Measurements from ENCODE around the gene GUCD1.

Gene GUCD1

GRCh38 chr22:24501301-24502005, 53.5 kb downstream of the GUCD1 start:
- DNase-seq: no peak

DNA sequence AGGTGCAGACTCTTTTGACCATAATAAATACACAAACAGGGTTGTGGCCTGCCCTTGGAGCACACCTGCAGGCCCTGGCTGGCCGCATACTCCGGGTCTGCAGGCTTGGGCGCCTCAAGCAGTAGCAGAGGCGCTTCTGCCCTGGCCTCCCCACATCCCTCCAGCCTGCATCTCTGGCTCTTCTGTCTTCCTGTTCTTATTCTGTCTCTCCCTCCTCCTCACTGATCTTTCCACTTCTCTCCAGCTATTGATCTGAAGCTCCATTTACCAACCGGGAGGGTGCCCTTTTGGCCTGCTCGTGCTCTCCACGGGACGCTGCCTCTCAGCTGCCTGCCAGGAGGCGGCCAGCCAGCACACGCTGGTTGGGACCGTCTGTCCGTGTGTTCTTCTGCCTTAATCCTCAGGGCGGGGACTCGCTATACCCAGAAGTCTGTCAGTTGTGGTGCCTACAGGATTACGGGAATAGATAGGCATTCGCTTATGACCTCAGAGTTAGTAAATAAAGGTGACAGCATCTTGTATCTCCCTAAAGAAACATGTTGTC, 54.6 kb downstream of the GUCD1 start:
- no peak for DNase-seq

- DNase-seq: no peak
Measured at GRCh38 chr22:24499706-24500276, 55.1 kb downstream of the GUCD1 start.

GRCh38 chr22:24498824-24499223, 56.1 kb downstream of the GUCD1 start:
- DNase-seq: no peak

DNA sequence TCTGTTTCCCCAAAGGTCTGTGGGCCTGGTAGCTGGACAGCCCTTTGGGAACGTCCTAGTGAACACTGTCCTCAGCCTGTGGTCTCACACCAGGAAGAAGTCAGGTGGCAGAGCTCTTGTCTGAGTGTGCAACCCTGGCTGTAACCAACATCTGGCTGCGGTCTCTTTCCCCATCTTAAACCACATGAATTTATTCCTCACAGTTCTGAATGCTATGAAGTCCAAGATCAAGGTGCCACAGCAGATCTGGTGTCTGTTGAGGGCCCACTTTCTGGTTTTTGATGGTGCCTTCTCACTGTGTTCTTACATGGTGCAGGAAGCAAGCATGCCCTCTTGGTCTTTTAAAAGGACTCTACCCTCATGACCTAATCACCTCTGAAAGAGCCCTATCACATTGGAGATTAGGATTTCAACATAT, 57.1 kb downstream of the GUCD1 start:
- no peak for DNase-seq

- no peak for DNase-seq
Measured at GRCh38 chr22:24496661-24497060, 58.3 kb downstream of the GUCD1 start.

DNA sequence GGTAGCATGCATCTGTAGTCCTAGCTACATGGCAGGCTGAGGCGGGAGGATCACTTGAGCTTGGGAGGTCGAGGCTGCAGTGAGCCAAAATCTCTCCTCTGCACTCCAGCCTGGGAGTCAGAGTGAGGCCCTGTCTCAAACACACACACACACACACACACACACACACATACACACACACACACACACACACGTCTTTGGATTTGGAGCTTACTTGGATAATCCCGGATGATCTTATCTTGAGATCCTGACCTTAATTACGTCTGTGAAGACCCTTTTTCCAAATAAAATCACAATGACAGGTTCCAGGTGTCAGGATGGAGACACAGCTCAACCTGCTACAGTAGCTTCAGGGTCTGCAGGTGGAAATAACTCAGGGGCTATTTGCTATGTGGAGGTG, 58.7 kb downstream of the GUCD1 start:
- no peak for DNase-seq

- no peak for DNase-seq
Measured at GRCh38 chr22:24495365-24495675, 59.6 kb downstream of the GUCD1 start.

GRCh38 chr22:24494528-24495364, 60.2 kb downstream of the GUCD1 start, which contains the start of gene UPB1:
UPB1 (plus strand) TSS chr22:24495332; CDS start chr22:24495404, 72 bp downstream.
- no peak for DNase-seq

DNA sequence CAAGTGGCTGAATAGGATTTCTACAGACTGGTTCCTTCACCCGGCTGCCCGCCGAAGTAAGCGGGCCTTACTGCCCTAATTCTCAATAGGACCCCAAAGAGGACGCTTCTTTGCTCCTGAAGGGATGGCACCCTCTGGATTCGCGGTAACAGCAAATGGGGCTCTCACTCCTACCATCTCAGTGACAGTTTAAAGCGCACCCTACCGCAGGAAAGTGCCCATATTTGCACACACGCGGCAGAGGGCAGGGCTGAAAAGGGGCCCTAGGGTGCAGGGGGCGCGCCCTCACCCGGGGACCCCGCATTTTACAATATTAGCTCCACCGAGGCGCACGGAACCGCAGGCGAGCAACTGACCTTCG, 60.8 kb downstream of the GUCD1 start:
- DNase-seq: no peak

DNA sequence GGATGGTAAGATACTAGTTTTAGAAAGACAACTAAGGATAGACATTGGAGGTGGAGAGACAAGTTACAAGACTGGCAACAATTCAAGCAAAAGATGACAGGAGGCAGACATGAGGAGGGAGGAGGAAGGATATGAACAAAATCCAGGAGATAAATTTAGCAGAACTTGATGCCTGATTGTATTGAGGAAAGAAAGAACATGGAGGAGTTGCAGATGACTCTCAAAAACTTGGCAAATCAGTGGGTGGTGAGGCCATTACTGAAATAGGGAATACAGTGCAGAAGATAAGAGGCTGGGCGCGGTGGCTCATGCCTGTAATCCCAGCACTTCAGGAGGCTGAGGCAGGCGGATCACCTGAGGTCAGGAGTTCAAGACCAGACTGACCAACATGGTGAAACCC, 62.5 kb downstream of the GUCD1 start:
- DNase-seq: no peak

Measured in fibroblast of skin of right biceps (primary cell).